GM21619 (cell line): ENCODE data around the gene GPC3.
"Not testable (repeated sequence)": the region's sequence is repeated elsewhere in the genome, so short reads cannot be mapped to it uniquely, and the experiment has no call there.

Source experiments
- ATAC-seq: cut with Tn5 transposase; IDR thresholded peaks from one replicate; pipeline ENCODE4 v1.9.1; 2021; ENCODE audit not compliant: unreplicated experiment

Gene GPC3

GRCh38 chrX:133897593-133898163, 87.7 kb downstream of the GPC3 start:
- ATAC-seq, result no peak

- ATAC-seq, result no peak
Observed at GRCh38 chrX:133892337-133892736, 93.1 kb downstream of the GPC3 start.

- no peak for ATAC-seq
Observed at GRCh38 chrX:133888984-133889383, 96.4 kb downstream of the GPC3 start.

- ATAC-seq, result not testable (repeated sequence)
Observed at GRCh38 chrX:133888084-133888483, 97.3 kb downstream of the GPC3 start.

- no peak for ATAC-seq
Observed at GRCh38 chrX:133884430-133885394, 100.7 kb downstream of the GPC3 start.

- no peak for ATAC-seq
Observed at GRCh38 chrX:133881893-133882292, 103.5 kb downstream of the GPC3 start.

GRCh38 chrX:133881007-133881406, 104.4 kb downstream of the GPC3 start:
- no peak for ATAC-seq

GRCh38 chrX:133880032-133880443, 105.4 kb downstream of the GPC3 start:
- no peak for ATAC-seq

GRCh38 chrX:133878710-133879109, 106.7 kb downstream of the GPC3 start:
- ATAC-seq, result no peak

GRCh38 chrX:133876646-133877045, 108.7 kb downstream of the GPC3 start:
- ATAC-seq, result no peak

- no peak for ATAC-seq
Observed at GRCh38 chrX:133869270-133869669, 116.1 kb downstream of the GPC3 start.

- no peak for ATAC-seq
Observed at GRCh38 chrX:133868682-133869081, 116.7 kb downstream of the GPC3 start.

- ATAC-seq, result no peak
Observed at GRCh38 chrX:133868250-133868649, 117.1 kb downstream of the GPC3 start.

GRCh38 chrX:133865761-133866471, 119.5 kb downstream of the GPC3 start:
- ATAC-seq, result no peak

GRCh38 chrX:133864236-133864635, 121.2 kb downstream of the GPC3 start:
- ATAC-seq, result no peak

- no peak for ATAC-seq
Observed at GRCh38 chrX:133859860-133860259, 125.5 kb downstream of the GPC3 start.

- ATAC-seq, result no peak
Observed at GRCh38 chrX:133859336-133859735, 126.1 kb downstream of the GPC3 start.

- no peak for ATAC-seq
Observed at GRCh38 chrX:133857640-133858269, 127.6 kb downstream of the GPC3 start.

- no peak for ATAC-seq
Observed at GRCh38 chrX:133856819-133857218, 128.6 kb downstream of the GPC3 start.

GRCh38 chrX:133854290-133854689, 131.1 kb downstream of the GPC3 start:
- no peak for ATAC-seq

- no peak for ATAC-seq
Observed at GRCh38 chrX:133852837-133853356, 132.5 kb downstream of the GPC3 start.
